ENCODE results near the gene HIF1A. TPM values are rescaled to one million over a fixed set of nuclear protein-coding genes. Genes with fewer than 3 reads are reported as not detected.

The HIF1A gene
- total and polyA plus RNA-seq, 10 of the 15 experiments (the other 5 are each of a cell fraction or from before 2014, with no cell fraction given), result 18.3 to 97.0 (median 75.3) TPM

- TF ChIP-seq TCF3 (IDR thresholded peaks at IDR 0.05; ENCODE audit: borderline replicate concordance, insufficient read depth, low read depth, low read length) (no peak), E2F4 (IDR thresholded peaks at IDR 0.05; ENCODE audit: low read depth, low read length) (no peak), PBX3 (IDR thresholded peaks at IDR 0.05; ENCODE audit: insufficient replicate concordance, low read depth, low read length) (no peak), SMARCA5 (IDR thresholded peaks at IDR 0.05) (no peak), KDM1A (IDR thresholded peaks at IDR 0.05; ENCODE audit: borderline replicate concordance) (no peak)
Measured at GRCh38 chr14:61670576-61670975, 24.7 kb upstream of the HIF1A start (continued).

- peak overlapping the region; percentile 72 for H2AFZ ChIP-seq (ENCODE audit: control insufficient read depth, low read depth, low read length)
- SMC1A ChIA-PET (ENCODE audit: uncharacterized antibody, unreplicated experiment), result interaction anchor here (0.6 to 2.0 kb wide), 9 partner anchors 8 to 120 kb away, joined by 3 to 7 read pairs (median 3); partner anchors contain the start of gene HIF1A
- WGBS (ENCODE audit: insufficient coverage, insufficient replicate concordance, low lambda C conversion rate, missing lambda C conversion rate), result 2% methylated on average over 3 of the region's 3 CpGs
- no TSS peak for BruUV-seq (replicated peaks)
- peaks cover 17% of the 10 kb centered on the region for H3K4me1 ChIP-seq (ENCODE audit: control insufficient read depth, insufficient read depth, low read length)
- POLR2A ChIA-PET, result no interaction called here
- intact Hi-C loops (cut with micrococcal nuclease; ENCODE audit: unreplicated experiment), result no loop called here
- no peaks in the 10 kb centered on the region for H3K27me3 ChIP-seq (replicated peaks in 1 of 2; ENCODE audit: control insufficient read depth in 2 of 2, insufficient read depth in 2 of 2, low read length in 1 of 2)
- no peaks in the 10 kb centered on the region for H4K20me1 ChIP-seq (ENCODE audit: control insufficient read depth, insufficient read depth)
- no peak overlapping the region for H3K4me3 ChIP-seq
- DNase-seq (ENCODE audit: low read depth, low spot score) (no peak), ATAC-seq (peak; percentile 92), FAIRE-seq (peak; percentile 70)
- H3K36me3 ChIP-seq (ENCODE audit: control insufficient read depth in 2 of 2, insufficient read depth in 2 of 2, low read length in 1 of 2), result no peaks in the 10 kb centered on the region
- H3K27ac ChIP-seq (ENCODE audit: control insufficient read depth, insufficient read depth), result peak overlapping the region; percentile 72
- RAD21 ChIA-PET (ENCODE audit: unreplicated experiment), result interaction anchor here (0.9 to 1.2 kb wide), 3 partner anchors 19 to 81 kb away, joined by 3 read pairs; no protein-coding TSS in a partner anchor
- CTCF ChIA-PET, result interaction anchor here (0.8 to 2.2 kb wide), 2 partner anchors 9 to 57 kb away, joined by 4 to 9 read pairs; no protein-coding TSS in a partner anchor
- H3K9me3 ChIP-seq (replicated peaks; ENCODE audit: control insufficient read depth, insufficient read depth, low read length), result no peaks in the 10 kb centered on the region; the same call in 2 of the 3 replicates
- H3K9ac ChIP-seq (ENCODE audit: control insufficient read depth, insufficient read depth, low read length), result peak overlapping the region; percentile 40; the same call in 1 of the 2 replicates
- peak overlapping the region; percentile 87 for H3K4me2 ChIP-seq (ENCODE audit: control insufficient read depth, insufficient read depth)
- in situ Hi-C loops (cut with MboI), result no loop called here
- no peaks in the 10 kb centered on the region for H3K79me2 ChIP-seq (ENCODE audit: control insufficient read depth, insufficient read depth, low read length)
- TF ChIP-seq SMAD5 (IDR thresholded peaks at IDR 0.05; ENCODE audit: low read depth), result no peak
- no peak for TF ChIP-seq FOXK2 (IDR thresholded peaks at IDR 0.05)
- no peak for TF ChIP-seq SUPT20H (IDR thresholded peaks at IDR 0.05; ENCODE audit: borderline replicate concordance, control insufficient read depth, low read depth, low read length)
- TF ChIP-seq CREB1 (IDR thresholded peaks at IDR 0.05; ENCODE audit: low read depth), result 0 out of 2 replicates have a peak, but pooled peaks have one; percentile 40
- TF ChIP-seq HDAC2 (IDR thresholded peaks at IDR 0.05), result no peak
- TF ChIP-seq SPI1 (IDR thresholded peaks at IDR 0.05; ENCODE audit: borderline replicate concordance, insufficient read depth, low read depth, low read length), result peak; percentile 68
- TF ChIP-seq GATAD2B (conservative IDR thresholded peaks at IDR 0.05; ENCODE audit: low read depth), result no peak
- TF ChIP-seq MTA3 (IDR thresholded peaks at IDR 0.05; ENCODE audit: borderline replicate concordance, low read length), result no peak
- TF ChIP-seq BACH1 (IDR thresholded peaks at IDR 0.05; ENCODE audit: borderline replicate concordance), result no peak
- TF ChIP-seq DPF2 (IDR thresholded peaks at IDR 0.05), result 0 out of 2 replicates have a peak, but pooled peaks have one; percentile 34
- TF ChIP-seq NFIC (IDR thresholded peaks at IDR 0.05; ENCODE audit: low read depth, low read length), result peak; percentile 46; the same call in 1 of the 2 replicates
- TF ChIP-seq NFYA (IDR thresholded peaks at IDR 0.05; ENCODE audit: borderline replicate concordance, low read depth, low read length), result no peak
- no peak for TF ChIP-seq MAX (IDR thresholded peaks at IDR 0.05; ENCODE audit: low read depth, low read length)
- TF ChIP-seq ZNF384 (IDR thresholded peaks at IDR 0.05; ENCODE audit: borderline replicate concordance, low read depth, low read length), result peak; percentile 16; the same call in 1 of the 2 replicates
- TF ChIP-seq RELB (IDR thresholded peaks at IDR 0.05; ENCODE audit: low read depth), result peak; percentile 65; the same call in 1 of the 2 replicates
- TF ChIP-seq LARP7 (IDR thresholded peaks at IDR 0.05), result no peak
Measured at GRCh38 chr14:61671082-61671481, 24.2 kb upstream of the HIF1A start.

Measured in GM12878 (cell line).